HG02970 (cell line): ENCODE results near the gene GHRH.

Experiments
- ATAC-seq: cut with Tn5 transposase; IDR thresholded peaks from one replicate; pipeline ENCODE4 v1.9.1; 2021; ENCODE audit warnings: mild to moderate bottlenecking, moderate library complexity, moderate number of reproducible peaks; ENCODE audit not compliant: unreplicated experiment, low FRiP score

GHRH gene

DNA sequence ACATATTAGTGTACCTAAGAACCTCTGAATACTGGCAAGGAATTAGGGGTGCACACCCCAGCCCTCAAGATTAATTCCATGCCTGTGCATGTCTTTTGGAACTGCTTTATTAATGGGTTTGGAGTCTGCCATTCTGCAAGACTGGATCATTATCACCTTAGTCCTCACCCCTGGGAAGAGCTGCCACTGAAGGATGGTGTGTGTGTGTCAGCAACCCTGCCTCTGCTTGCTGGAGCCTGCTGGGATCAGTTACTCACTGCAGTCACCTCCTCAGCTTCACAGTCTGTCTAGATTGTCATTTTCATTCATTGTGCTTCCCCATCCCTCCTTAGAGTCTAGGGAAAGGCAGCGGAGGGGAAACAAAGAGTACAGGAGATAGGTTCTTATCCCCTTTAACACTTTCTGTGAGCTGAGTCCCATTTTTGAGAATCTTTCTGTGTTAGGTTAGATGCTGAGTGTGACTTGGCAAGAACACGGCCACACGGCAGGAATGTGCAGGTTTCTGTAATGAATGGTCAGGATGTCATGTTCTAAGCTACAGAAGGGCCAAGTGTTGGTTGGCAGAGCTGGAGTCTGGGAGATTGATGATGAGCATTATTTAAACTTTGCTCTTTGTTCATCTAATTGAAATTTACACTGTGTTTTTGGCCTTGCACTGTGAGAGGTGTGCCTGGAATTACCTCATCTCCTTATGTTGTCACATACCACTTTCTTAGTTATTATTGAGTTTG, 21.1 kb downstream of the GHRH start:
- no peak for ATAC-seq

DNA sequence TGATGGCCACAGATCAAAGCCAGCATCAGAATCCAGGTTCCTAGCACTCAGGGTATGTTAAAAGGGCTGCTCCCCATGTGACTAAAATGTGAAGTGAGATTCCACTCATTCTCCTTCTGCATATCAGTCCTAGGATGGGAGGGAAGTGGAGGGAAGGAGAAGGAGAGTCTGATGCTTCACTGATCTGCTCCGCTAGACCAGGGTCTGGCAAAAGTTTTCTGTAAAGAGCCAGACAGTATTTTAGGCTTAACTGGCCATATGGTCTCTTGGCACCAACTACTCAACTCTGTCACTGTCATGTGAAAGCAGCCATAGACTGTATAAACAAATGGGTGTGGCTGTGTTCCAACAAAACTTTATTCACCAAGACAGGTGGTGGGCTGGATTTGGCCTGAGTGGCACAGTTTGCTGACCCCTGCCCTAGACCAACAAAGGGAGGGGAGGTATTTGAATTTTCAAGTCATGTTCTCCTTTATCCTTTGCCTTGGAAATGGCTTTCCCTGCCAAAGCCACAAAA, 22.6 kb downstream of the GHRH start:
- no peak for ATAC-seq

DNA sequence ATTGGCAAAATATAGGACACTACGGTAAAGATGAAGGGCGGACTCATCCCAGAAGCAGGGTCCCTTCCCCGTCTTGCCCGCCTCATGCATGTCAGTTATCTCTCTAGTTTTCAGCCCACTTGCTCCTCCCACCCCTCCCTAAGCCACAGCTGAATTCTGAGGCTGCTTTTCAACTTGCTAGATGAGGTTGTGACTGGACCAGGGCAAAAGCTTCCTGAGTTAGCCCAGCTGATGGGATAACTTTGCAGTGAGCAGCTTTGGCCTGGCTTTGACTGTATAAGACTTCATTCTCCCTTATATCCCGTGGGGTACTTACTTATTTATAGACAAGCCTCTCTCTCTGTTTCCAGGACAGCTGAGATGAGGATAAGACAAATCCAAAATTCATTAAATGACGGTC, 23.2 kb downstream of the GHRH start:
- no peak for ATAC-seq

DNA sequence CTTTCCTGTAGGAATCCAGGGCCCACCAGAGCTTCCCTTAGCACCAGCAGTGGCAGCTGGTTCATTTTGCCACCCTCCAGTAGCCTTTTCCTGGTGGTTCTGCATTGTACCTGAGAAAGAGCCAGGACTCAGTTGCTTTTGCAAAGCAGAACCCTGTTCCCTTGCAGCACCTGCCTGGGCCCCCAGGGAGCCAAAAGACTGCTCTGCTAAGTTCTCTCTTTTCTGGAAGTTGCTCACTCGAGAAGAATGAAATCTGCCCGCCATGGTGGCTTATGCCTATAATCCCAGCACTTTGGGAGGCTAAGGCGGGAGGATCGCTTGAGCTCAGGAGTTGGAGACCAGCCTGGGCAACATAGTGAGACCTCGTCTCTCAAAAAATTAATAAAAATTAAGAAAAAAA, 24.0 kb downstream of the GHRH start:
- ATAC-seq = no peak

DNA sequence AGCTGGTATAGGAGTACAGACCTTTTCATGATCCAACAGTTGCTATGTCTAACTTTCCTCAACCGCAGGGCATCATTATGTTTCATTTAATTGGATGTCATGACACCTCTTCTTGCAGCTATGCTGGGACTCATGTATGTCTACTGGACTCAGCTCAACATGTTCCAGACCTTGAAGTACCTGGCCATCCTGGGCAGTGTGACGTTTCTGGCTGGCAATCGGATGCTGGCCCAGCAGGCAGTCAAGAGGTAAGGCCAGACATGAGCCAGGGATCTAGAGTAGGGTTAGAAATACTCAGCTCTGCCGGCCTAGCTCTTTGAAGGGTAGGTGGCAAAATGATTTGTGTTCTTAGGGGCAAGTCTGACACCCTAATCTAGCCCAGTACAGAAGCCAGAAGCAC, 25.2 kb downstream of the GHRH start:
- no peak for ATAC-seq

DNA sequence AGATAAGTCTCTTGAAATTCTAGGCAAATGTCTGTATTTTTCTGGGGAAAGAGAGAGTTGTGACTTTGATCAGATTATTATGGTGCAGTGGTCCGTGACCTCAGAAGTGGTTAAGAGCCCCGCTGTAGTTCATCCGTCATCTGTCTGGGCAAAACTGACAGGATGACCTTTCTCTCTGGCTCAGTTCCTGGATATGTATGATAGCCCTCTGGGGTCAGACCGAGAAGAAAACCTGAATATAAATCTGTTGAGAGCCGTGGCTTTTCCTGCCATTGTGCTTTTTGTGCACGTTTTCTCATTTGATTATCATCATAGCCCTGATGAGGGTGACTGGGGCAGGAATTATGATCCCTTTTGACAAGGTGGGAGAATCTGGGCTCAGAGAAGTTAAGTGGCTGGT, 26.5 kb downstream of the GHRH start:
- no peak for ATAC-seq

DNA sequence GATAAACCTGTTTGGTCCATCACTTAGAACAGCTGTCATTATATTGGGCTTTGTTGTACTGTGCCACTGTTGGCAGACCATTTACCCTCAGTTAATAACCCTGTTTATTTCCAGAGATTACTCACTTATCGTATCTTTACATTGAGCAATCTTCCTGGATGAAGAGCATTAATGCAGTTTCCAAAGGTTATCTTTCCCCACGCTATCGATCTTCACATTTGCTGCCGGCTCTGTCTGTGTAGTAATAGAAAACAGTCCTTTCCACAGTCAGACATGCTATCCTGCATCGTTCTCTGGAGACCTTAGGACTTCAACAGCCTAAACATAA, 27.4 kb downstream of the GHRH start:
- ATAC-seq = no peak

DNA sequence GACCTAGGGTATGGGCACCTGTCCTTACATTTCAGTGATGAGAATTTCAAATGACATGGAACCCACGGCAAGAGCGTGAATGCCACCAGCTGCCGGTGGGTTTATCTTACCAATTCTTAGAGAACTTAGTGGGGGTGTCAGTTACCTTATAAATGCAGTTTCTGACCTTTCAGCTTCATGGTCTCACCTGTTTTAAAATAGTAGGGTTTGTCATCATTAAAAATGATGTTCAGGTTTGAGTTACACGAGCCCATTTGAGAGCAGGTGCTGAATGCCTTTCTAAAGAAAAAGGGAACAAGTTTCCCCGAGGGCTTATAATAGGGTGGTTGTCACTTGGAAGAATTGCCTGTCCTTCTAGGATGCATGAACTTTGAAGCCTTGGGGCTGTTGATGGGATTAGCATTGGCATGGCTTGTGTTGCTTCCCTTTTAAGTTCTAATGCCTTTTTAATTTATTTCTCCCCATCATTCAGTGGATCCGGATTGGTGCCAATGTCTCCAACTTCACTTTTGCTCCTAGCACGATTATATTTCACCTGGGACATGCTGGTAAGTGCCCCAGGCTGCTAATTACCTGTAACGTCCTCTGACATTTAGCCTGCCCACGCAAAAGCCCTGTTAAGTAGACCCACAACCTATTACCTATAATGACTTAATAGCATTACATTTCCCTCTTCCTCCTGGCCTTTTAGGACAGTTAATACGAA, 27.9 kb downstream of the GHRH start:
- ATAC-seq = no peak

DNA sequence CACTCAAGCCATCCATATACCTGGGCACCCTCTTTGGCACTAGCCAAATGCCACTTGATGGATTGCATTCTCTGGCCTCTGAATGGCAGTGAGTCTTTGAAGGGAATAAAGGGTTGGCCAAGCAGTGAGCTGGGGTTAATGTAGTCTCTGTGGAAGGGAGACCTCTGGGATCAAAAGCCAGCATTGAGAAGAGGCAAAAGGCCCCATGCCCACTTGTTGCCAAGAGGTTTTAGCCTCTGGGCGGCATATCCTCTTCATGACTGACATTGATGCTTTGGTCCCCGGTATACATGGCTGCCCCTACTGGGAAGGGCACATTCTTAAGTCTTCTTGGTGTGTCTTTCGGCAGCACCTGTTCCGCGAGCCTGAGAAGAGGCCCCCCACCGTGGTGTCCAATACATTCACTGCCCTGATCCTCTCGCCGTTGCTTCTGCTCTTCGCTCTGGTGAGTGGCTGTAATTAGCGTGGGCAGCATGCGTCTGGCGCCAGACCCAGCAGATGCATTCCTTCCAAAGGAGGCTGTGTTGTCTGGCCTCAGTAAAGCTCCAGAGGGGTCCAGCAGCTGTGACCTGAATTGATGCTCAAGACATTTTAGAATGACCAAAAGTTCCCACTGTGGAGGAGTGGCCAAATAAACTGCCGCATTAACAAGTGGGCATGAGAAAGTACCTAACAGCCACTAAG, 29.5 kb downstream of the GHRH start:
- no peak for ATAC-seq

DNA sequence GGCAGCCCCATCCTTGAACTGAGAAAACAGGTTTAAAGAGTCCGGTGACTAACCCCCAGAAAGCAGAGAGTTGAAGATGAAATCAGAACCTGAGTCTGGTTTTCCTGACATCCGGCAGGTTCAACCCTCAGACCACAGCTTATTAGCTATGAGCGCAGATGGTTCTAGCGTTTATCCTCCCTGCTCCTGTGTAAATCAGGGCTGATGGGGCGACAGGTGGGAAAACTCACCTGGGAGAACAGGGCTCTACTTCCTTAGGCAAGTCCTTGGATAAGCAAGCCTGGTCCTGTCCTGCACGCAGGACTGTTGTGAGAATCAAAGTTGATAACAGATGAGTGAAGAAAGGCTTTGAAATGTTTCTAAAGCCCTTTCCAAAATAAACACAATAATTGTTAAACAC, 31.4 kb downstream of the GHRH start:
- ATAC-seq = no peak

DNA sequence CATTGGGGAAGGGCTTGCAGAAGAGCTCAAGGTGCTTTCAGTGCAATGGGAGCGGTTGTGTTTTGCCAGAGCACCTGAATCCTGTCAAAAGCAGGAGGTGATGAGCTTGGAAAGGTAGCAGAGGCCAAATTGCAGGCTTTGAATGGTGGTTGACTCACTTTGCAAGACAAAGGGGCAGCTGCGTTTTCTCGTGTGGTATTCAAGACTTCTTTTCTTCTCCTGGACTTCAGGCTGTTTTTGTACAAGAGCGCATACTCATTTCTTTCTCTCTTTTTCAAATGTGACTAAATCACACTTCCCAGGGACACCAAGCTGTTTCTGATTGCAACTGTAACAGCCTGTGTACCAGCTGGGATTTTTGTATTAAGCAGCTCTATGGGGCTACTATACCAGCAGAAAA, 32.3 kb downstream of the GHRH start:
- no peak for ATAC-seq

DNA sequence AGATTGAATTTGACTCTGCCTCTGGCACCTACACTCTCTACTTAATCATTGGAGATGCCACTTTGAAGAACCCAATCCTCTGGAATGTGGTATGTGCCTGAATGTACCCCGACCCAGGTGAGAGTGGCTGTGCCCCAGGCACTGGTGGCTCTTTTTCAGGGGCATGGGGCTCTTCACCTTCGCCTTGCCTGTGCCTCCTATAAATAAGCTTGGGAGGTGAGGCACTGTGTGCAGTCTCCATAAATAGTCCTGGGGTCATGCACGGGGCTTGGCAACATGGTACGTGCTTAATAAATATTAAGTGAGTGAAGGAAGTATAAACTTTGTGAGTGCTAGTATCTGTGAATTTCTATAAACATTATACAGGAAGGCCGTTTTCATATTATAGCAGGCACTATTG, 33.0 kb downstream of the GHRH start:
- ATAC-seq = no peak

DNA sequence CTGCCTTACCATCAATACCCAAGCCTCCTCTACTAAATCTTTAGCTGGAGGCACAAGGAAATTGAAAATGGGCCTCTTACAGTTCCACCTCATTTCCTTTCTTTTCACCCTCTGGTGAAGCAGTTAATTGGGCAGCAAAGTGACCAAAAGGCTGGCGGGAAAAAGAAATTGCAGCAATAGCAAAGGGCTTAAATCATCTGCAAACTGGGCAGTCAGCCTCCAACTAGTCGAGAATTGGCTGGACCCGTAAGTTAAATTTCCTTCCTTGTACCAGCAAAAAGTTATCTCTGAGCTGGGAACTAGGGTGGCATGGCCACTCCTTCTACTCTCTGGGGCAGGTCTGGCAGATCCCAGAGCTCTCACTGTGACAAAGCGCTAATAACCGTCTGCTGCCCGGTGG, 33.5 kb downstream of the GHRH start:
- ATAC-seq = no peak

DNA sequence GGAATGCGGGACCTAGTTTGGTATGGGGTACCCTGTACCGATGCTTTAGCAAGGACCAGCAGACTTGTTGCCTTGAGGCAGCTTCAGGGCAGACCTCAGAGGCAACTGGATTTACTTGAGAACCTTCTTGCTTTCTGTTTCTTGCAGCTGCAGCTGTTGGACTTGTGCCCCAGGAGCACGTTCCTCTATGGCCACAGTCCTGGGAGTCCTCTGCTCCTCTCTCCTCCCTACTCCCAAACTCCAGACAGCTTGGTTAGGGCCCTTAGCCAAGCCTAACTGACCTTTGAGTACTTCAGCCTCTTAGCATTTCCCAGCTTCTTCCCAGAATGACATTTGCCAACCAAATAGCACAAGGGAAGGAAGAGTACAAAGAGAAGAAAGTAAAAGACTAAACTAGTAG, 34.7 kb downstream of the GHRH start:
- no peak for ATAC-seq

DNA sequence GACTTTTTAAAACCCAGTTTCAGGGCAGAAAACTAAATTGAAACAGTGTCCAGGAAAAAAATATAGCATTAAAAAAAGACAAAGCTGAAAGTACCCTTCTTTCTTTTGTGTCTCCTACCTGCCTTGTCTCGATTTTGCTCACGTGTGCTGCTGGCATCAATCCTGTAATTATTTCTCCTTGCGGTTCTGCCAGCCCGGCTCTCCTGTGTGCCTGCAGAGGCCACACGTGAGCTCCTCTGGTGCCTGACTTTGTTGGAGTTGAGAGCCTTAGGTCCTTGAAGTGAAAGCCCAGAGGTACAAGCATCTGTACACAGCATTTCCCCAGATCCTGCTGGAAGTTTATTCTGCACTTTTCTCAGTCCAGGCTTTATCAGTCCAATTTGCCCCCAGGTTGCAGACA, 36.5 kb downstream of the GHRH start:
- no peak for ATAC-seq

DNA sequence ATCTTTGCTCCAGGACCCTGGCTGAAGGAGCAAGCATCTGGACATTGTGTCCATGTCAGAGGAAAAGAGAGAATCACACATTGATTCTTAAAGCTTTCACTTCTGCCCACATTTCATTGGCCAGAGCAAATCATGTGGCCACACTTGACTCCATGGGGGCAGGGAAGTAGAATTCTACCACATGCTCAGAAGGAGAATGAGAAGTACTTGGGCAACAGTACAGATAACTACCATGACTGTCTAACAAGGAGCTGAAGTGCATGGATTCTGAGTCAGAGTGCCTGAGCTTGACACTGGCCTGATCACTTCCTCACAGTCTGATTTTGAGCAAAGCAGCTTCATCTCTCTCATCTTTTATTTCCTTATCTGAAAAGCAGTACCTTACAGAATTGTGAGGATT, 38.6 kb downstream of the GHRH start:
- ATAC-seq = no peak

DNA sequence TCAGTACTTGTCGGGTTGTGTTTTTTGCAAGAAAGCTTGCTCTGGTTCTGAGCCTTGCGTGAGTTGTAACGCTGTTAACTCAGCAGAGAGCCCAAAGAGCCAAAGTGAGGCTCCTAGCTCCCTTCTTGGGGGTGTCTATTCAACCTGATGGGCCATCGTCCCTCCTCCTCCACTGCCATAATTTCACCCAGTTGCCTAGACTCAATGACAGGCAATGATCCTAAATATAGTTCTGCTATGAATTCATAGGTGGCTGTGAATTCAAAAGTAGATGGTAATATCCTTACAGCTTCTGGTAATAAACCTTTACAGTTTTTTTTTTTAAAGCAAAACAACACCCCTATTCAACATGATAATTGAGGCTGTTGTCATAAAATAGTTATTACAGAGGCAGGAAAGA, 39.5 kb downstream of the GHRH start:
- no peak for ATAC-seq

DNA sequence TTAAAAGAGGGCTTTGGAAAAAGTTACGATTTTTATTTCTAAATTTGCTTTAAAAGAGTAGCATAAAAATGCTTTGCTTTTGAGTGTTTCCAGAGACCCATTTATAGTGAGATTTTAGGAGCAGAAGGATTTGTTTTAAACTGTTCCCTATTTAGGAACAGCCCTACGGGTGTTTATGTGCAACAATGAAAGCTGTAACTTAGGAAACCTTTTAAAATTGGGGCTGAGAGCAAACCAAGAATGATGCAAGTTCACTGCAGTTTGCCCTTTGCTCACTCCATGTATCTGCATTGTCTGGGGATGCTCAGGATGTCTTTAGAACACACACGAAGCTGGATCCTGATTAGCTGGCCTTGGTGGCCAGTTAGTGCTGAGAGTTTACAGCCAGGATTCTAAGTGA, 40.9 kb downstream of the GHRH start:
- ATAC-seq = no peak

DNA sequence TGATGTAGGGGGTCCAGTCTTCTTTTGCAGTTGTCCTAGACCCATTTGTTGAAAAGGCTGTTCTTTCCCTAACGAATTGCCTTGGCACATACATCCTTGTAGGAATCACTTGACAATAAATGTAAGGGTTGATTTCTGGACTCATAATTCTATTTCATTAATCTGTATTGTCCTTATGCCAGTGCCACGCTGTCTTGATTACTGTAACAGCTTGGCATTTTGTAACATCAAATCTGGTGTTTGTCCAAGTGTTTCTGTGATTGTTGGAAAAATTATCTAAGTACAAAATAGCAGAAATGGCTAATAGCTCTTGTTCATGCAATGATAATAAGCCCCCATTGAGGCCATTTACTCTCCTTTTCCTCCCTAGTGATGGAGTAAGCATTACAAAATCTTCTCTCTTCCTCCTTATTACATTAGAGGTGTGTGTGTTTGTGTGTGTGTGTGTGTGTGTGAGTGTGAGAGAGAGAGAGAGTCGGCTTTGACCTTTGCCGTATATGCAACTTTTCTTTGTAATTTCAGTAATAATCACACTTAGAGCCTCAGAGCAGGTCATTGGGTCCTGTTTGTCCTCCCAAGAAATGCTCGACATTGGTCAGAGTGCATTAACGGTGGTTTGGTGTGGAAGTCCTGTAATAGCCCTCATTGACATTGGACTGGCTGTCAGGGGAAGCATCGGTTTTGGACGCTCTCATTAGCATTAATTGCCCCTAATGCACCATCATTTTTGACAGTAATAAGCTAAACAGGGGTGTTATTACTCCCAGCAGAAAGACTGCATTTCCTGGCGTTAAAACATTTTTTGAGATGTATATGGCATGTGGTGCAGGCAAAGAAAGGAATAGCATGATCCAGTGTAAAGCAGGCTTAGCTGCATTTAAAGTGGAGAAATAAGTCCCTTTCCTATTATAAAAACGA, 41.6 kb downstream of the GHRH start:
- ATAC-seq = no peak

DNA sequence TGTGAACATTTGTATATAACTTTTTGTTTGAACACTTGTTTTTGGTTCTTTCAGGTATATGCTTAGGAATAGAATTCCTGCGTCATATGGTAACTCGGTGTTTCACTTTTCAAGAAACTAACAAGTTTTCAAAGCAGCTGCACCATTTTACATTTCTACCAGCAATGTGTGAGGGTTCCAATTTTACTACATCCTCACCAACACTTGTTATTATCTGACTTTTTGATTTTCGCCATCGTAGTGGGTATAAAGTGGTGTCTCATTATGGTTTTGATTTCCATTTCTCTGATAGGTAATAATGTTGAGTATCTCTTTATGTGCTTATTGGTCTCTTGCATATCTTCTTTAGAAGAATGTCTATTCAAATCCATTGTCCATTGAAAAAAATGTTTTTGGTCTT, 42.6 kb downstream of the GHRH start:
- ATAC-seq = no peak

DNA sequence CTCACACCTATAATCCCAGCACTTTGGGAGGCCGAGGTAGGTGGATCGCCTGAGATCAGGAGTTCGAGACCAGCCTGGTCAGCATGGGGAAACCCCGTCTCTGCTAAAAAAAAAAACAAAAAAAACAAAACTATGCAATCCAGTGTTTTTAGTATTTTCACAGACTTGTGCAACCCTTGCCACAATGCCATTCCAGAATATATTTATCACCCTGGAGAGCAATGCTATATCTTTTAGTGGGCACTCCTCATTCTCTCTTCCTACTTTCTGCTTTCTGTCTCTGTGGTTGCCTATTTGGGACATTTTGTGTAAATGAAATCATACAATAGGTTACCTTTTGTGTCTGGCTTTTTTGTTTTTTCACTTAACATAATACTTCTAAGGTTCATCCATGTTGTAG, 43.2 kb downstream of the GHRH start:
- no peak for ATAC-seq
